ENCODE results near the gene SLC35E4.

GRCh38 chr22:30607939-30608338 lies 27.6 kb upstream of the SLC35E4 start:
- TF ChIP-seq CTCF (conservative IDR thresholded peaks at IDR 0.05; ENCODE audit: low read length): no peak
- no peak for TF ChIP-seq EZH2phosphoT487 (IDR thresholded peaks at IDR 0.05; ENCODE audit: borderline replicate concordance, low read depth, low read length)
